HFF-Myc (cell line): ENCODE results near the gene ANKRD6.

ENCODE experiments used
- DNase-seq: peaks from one replicate; pipeline ENCODE4 v3.0.0-alpha.2; 2011; ENCODE audit warnings: low read depth; ENCODE audit errors: extremely low read depth
- H3K4me3 ChIP-seq: replicated peaks from 2 replicates; pipeline ENCODE4 v1.5.1; 2011; ENCODE audit warnings: low read depth, mild to moderate bottlenecking, control low read depth, low read length
- TF ChIP-seq, protein P1 (sequence below): IDR thresholded peaks from 2 replicates; pipeline ENCODE4 v1.5.1; 2012; ENCODE audit warnings: mild to moderate bottlenecking, low read depth, low read length, control low read depth; ENCODE audit errors: missing control alignments

Gene ANKRD6

DNA sequence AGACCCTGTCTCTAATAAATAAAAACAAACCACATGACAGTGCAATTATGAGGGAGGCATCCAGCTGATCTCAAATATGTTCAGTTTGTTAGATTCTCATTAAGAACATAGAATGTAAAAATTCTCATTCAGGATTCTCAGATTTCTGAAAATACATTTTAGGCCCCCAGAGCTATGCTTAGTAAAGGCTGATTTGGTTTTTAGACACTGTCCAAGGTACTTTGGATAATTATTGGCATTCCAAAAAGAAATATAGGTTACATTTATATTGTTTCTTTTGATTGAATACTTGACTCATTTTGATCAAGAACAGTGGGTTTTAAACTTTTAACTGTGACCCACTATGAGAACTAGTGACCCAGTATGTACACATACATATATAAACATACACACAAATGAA, 55.5 kb downstream of the ANKRD6 start:
- H3K4me3 ChIP-seq, result no peak overlapping the region
- TF ChIP-seq, protein P1, sequence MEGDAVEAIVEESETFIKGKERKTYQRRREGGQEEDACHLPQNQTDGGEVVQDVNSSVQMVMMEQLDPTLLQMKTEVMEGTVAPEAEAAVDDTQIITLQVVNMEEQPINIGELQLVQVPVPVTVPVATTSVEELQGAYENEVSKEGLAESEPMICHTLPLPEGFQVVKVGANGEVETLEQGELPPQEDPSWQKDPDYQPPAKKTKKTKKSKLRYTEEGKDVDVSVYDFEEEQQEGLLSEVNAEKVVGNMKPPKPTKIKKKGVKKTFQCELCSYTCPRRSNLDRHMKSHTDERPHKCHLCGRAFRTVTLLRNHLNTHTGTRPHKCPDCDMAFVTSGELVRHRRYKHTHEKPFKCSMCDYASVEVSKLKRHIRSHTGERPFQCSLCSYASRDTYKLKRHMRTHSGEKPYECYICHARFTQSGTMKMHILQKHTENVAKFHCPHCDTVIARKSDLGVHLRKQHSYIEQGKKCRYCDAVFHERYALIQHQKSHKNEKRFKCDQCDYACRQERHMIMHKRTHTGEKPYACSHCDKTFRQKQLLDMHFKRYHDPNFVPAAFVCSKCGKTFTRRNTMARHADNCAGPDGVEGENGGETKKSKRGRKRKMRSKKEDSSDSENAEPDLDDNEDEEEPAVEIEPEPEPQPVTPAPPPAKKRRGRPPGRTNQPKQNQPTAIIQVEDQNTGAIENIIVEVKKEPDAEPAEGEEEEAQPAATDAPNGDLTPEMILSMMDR, result no peak
- no peak for DNase-seq

DNA sequence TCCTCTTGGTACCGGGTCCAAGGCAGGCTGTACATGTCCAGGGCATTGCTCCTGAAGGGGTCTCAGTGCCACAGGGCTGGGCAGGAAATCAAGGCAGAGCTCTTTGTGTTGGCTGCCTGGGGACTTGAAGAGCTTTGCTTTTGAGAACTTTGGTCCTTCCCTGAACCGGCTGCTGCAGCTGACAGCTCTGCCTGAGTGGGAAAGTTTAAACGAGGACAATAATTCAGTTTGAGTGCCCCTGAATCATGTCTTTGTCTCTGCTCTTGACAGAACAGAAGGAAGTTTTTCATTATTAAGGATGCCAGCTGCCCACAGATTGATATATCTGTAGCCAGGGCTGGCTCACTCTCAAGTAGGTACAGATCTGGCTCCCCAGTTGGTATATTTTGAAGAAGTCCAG, 56.1 kb downstream of the ANKRD6 start:
- DNase-seq, result no peak
- no peak overlapping the region for H3K4me3 ChIP-seq
- TF ChIP-seq, protein P1, result no peak

DNA sequence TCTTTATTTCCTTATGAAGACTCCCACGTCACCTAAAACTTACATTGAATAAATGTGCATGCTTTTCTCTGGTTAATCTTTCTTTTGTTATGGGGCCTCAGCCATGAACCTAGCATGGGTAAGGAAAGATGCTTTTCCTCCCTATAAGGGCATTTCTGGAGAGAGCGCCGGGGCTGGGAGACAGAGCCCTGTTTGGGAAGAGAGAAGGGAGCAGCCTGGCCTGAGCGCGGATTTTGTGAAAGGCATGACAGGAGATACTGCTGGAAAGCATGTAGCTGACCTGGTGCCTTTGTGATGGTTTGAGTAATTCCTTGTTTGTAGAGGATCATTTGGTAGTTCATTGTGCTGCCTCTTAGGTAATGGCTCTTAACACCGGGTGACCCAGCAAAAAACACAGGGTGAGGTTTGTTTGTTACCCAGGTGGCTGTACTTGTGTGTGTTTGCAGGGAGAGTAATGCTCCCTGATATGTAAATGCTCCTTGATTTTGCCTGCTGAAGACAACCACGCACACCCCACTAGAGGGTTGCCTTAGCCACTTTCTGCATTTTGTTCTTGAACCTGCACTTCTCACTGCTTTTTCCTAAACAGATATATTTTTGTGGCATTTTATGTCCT, 59.2 kb downstream of the ANKRD6 start:
- no peak overlapping the region for H3K4me3 ChIP-seq
- no peak for DNase-seq
- TF ChIP-seq, protein P1, result no peak

DNA sequence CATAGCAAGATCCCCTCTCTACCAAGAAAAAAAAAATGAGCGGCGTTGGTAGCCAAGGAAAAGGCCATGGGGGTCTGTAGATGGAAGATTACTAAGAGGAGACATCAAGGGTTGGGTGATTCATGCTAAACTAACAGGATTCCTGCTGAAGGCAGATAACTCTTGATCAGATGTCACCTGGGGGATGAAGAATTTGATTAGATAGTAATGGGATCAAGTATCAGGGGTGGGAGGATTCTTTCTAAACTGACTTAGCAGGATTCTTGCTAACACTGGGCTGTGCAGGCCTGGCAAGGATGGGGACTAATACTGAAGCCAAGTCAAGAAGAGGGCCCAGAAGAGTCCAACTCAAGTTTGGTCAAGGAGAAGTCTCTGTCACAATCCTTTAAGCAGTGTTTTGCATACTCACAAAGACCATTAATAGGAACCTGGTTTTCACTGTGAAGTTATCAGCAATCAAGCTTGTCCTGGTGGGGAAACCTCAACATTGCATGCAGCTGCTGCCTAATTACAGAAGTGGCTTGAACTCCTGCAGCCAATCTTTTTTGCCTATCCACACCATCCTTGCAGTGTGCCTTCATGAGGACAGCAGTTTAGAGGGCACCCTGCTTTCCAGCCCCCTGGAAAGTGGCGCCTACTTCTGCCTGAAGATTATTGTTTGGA, 61.3 kb downstream of the ANKRD6 start:
- TF ChIP-seq, protein P1, result no peak
- no peak overlapping the region for H3K4me3 ChIP-seq
- DNase-seq, result no peak

DNA sequence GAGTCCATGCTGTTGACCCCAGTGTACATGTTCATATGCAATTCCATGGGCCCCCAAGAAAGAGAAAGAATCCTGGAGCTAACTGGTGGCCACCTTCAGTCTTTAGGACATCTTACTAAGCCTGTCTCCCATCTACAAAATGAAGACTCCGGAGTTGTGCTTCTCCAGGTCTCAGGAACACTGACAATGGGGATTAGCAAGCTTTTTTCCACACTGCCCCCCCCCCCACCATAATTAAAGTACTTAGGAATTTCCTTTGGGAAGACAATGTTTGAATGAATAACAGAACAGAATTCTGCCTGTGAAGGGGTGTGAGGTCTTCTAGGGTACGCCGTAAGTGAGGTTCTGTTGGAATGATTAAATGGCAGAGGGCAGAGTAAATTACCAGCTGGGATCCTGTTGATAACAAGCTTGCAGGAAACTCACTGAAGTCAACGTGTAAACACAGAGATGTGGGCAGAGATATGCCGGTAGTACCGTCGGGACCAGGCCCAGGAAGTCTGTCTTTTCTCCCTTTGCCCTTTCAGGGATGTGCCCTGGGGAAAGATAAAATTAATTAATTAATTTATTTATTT, 63.1 kb downstream of the ANKRD6 start:
- no peak for DNase-seq
- TF ChIP-seq, protein P1, result no peak
- no peak overlapping the region for H3K4me3 ChIP-seq

DNA sequence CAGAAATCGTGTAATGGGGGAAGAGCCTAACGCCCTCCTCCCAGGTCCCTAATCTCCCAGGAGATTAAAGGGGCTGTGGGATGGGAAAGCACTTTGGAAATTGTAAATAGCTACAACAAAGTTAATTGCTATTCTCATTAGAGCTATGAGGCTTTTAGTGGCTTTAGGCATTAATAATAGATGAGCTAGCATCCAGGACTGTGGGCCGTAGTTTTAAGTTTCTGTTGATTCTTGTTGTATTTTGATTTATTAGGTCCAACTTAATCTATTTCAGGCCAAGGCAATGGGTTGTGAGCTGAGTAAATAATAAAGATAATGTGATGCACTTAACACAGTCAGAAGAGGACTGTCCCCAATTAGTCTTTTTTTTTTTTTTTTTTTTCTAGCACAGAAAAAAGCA, 67.7 kb downstream of the ANKRD6 start:
- TF ChIP-seq, protein P1, result no peak

DNA sequence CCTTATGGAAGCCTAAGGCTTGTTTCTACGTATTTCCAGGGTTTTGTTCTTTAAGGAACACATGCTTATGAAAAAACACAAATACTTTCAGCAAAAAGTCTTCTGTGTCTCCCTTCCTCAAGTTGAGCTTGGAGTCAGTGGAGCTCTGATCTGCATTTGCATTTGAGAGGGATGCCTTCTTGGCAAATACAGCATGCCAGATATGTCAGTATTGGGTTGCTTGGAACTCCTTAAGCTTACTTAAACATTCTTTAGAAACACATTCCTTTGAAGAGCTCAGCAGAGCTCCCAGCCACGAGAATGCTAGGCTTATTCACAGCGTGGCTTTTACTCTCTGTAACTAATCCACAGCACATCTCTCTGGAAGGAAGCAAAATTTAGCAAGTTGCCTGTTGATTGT, 68.3 kb downstream of the ANKRD6 start:
- H3K4me3 ChIP-seq, result no peak overlapping the region
- no peak for DNase-seq
- TF ChIP-seq, protein P1, result no peak

More for the DNA sequence above, 67.7 kb downstream of the ANKRD6 start:
- no peak overlapping the region for H3K4me3 ChIP-seq
- DNase-seq, result no peak
